Stimulated activated CD4-positive, alpha-beta T cell treated with anti-CD3 and anti-CD28 coated beads, TNF-alpha, amount 100 ng/mL, for 4 hours (primary cell): ENCODE data around the gene ZFYVE28.

Source experiments
- DNase-seq, 3 experiments: peaks; one replicate each; pipeline ENCODE4 v3.0.0-alpha.2; 2020; ENCODE audit warnings: low read depth in 3 of 3

Gene ZFYVE28

DNA sequence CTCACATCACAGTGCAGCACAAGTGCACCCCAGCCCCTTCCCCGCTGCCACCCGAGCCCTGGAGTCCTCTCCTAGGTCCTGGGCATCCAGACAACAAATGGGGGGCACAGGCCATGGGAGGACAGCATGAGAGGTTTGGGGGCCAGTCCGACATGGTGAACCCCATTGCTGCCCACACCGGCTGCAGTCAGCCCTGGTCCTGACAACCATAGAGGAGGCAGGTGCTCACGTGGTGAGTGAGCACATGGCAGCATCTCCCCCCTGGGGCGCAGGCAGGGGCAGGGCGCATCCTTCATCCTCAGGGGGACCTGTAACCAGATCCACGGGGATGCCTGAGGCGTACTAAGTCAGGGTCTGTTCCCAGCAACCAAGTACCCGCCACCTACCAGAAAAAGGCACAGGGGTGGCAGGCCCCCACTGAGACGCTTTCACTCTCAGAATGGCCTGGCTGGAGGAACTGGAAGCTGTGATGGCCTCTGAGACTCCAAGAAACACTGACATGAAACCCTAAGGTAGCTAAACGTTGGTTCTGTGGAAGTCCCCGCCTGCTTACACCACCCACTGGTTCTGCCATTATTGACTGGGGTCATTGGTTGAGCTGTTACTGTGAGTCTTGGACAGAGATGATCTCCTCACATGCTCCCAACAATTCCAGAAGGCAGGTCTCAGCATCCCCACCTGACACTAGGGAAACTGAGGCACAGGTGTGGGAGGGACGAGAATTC is 6.5 kb downstream of the ZFYVE28 start:
- no peak for DNase-seq

DNA sequence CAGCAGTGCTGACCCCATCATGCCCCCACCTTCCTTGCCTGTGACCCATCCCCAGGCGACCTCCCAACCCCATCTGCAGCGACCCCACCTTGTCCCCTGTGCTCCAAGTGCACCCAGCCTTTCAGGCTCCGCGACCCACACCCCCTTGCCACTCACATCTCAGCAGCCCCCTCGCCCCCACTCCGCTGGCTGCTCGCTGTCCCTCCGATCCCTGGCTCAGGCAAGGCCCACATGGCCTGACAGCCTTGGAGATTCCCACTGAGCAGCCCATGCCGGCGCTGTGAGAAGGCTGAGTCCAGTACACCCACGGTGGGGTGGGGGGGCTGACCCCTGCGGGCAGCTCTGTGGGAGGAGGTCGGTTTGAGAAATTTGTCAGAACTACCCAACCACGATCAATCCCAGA is 9.1 kb downstream of the ZFYVE28 start:
- DNase-seq: no peak

DNA sequence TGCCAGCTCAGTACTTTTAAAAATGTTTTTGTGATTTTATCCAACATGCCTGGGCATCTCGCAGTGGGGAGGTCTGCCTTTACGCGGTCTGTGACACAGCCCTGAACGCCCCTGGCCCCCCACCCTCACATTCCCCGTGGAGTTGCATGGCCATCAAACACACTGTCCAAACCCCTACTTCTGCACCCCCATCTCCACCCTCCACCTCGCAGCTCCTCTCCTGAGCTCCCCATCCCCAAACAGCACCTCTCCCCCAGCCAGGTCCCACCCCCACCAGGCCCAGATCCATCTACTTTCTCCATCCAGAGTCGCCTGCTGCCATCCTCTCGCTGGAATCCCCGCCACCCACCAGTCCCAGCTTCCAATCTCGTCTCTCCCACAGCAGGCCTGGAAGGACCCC is 9.5 kb downstream of the ZFYVE28 start:
- no peak for DNase-seq

DNA sequence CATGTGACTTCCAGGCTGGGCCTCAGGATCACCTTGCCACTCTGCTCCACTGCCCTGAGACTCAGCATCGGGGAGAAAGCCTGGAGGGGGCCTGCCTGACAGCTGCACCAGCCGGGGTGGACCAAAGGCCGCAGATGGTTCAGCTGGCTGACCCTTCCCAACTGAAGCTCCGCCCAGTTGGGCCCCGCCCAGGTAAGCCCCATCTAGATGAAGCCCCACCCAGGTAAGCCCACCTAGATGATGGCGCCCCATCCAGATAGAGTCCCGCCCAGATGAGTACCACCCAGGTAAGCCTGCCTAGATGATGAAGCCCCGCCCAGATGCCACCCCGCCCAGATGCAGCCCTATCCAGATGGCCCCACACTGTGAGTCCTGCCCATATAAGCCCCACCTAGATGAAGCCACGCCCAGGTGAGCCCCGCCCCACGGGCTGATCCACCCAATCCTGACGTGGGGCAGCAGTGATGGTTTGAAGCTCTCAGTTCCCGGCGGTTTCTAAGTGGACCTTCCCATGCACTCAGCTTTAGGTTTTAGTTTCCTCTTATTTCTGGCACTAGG is 10.0 kb downstream of the ZFYVE28 start:
- DNase-seq: no peak

GRCh38 chr4:2407991-2408342 is 10.5 kb downstream of the ZFYVE28 start:
- no peak for DNase-seq

GRCh38 chr4:2406920-2407319 is 11.5 kb downstream of the ZFYVE28 start:
- no peak for DNase-seq

GRCh38 chr4:2406406-2406805 is 12.0 kb downstream of the ZFYVE28 start:
- no peak for DNase-seq

GRCh38 chr4:2402941-2403340 is 15.5 kb downstream of the ZFYVE28 start:
- no peak for DNase-seq

DNA sequence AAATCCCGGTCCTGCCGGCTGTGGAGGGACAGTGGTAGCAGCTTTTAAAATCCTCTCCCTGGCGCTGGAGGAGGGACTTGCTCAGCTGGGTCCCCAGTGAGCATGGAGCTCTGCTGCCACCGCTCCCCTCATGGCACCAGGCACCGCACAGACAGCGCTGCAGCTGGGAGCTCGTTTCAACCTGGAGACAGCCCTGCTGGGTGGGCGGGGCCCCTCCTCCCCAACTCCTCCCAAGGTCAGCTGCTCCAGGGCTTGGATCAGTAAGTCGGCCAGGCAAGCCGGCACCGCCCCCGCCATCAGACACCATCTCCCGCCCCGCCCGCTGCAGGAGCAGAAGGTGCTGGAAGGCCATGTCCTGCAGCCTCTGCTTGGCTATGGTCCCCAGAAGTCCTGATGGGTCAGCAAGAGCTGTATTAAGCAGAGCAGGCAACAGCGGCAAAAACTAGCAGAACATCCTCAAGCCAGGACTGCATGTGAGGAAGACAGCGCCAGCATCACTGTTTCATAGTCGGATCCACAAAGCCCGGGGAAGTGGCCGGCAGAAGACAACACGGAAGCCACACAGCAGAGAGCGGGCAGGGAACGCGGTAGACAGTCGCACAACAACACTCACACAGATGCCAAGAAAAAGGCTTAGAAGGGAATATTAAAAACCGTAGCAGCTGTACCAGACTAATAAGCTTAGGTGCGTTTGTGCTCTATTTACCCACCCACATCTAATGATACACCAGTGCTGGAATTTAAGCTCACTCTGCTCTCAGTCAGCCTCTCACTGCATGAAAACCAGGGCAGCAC is 16.2 kb downstream of the ZFYVE28 start:
- DNase-seq: no peak

GRCh38 chr4:2401610-2401983 is 16.8 kb downstream of the ZFYVE28 start:
- DNase-seq: no peak

DNA sequence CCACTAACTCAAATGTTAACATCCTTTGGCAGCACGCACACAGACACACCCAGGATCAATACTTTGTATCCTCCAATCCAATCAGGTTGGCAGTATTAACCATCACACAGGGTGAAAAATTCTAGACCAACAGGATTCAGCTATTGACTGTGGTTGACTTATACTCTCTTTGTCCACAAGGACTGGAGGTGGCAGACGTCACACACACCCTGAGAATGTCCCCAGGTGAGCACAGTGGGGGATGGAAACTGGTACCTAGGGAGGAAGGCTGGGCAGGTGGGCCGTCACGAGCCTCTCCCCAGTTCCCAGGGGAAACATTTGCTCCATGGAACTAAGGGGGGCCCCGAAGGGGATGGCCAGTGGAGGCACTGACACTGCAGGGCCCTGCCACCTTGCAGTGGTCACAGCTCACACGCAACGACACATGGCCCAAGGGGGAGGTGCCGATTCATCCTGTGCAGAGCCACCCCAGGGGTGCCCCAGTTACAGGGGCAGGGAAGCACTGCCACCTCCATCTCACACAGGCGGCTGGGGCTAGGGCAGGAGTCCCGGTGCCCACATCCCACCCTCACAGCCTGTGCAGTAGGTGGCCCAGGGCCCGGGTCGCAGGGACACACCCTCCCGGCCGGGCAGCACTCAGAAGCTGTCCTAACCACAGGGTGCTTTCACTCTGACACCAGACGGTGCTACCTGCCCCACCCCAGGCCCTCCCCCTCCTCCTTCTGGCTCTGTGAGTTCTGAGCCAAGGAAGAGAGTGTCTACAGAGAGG is 17.4 kb downstream of the ZFYVE28 start:
- no peak for DNase-seq

GRCh38 chr4:2399631-2400190 is 18.7 kb downstream of the ZFYVE28 start:
- no peak for DNase-seq

GRCh38 chr4:2399216-2399615 is 19.2 kb downstream of the ZFYVE28 start:
- DNase-seq: no peak

GRCh38 chr4:2397596-2398379 is 20.7 kb downstream of the ZFYVE28 start:
- DNase-seq: no peak

- no peak for DNase-seq
Measured at GRCh38 chr4:2396781-2397368, 21.6 kb downstream of the ZFYVE28 start.

DNA sequence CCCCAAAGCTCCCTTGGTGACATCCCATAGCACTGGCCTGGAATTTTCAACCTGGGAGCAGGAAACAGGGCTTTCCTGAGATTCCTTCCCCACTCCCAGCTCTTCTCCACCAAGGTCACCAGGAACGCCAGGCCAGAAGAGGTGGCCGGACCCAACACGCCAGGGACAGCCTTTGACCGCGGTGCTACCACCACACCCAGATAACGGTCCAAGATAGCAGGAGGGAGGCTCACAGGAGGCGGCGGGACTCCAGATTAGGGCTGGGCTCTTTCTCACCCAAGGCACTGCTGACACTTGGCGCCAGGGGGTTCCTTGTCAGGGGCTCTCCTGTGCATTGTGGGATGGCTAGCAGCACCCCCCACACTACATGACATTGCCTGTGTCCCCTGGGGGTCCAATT is 22.9 kb downstream of the ZFYVE28 start:
- DNase-seq: no peak

GRCh38 chr4:2395038-2395437 is 23.4 kb downstream of the ZFYVE28 start:
- no peak for DNase-seq

DNA sequence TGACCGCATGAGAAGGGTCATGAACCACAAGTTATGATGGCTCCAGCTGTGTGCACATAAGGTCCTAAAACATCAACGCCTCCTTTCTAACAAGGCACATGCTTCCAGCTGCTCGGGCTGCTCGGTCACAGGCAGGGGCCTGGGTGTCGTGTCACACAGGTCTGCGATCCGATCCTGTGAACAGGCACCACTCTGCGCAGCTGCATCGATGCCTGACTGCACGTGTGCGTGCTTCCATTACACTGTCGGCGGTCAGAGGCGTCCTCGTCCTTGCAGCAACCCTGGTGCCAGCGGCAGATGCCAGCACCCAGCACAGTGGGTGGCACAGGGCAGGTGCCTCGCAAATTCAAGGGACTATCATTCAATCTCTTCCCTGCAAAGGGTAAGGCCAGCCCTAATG is 23.9 kb downstream of the ZFYVE28 start:
- no peak for DNase-seq

DNA sequence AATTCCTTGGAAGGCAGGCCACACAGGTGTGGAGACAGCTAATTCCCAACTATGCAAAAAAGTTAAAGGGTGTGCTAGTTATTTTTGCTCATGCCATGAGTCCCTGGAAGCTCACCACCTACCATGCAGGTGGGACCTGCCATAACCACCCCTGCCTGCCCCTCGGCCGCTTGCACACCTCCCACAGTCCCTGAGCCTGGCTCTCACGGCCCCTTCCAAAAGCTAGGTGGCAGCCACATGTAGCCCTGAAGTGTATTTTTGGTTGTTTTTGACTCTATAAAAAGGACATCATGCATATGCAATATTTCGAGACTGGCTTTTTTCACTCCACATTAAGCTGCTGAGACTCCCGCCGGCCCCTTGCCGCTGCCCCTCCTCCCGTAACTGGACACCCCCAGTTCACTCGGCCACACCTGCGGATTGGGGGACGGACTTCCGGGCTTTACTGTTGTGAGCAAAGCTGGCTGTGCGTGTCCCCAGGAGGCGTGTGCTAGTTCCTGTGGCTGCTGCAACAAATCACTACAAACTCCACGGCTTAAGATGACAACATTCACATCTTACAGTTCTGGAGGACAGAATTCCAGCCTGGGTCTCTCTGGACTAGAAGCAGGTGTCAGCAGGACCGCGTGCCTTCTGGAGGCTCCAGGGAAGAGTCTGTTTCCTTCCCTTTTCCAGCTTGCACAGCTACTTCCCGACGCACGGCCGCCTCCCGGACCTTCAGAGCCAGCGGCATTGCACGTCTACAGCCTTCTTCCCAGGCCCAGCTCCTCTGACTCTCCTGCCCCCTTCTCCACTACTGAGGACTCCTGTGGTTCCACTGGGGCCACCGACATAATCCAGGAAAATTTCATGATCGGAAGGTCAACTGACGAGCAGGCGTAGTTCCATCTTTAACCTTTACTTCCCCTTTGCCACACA is 24.8 kb downstream of the ZFYVE28 start:
- DNase-seq: no peak
